Stimulated activated CD4-positive, alpha-beta T cell treated with anti-CD3 and anti-CD28 coated beads, Interleukin-4, amount 100 ng/mL, for 4 hours (primary cell): ENCODE data around the gene CDRT4.
"Not testable (repeated sequence)": the region's sequence is repeated elsewhere in the genome, so short reads cannot be mapped to it uniquely, and the experiment has no call there.

Experiments
- DNase-seq, 2 experiments: peaks; one replicate each; pipeline ENCODE4 v3.0.0-alpha.2; 2020

The CDRT4 gene

GRCh38 chr17:15454346-15454745 is 13.1 kb downstream of the CDRT4 start:
- no peak for DNase-seq

GRCh38 chr17:15453782-15454181 is 13.6 kb downstream of the CDRT4 start:
- no peak for DNase-seq

- no peak for DNase-seq
Measured at GRCh38 chr17:15453246-15453645, 14.2 kb downstream of the CDRT4 start.

DNA sequence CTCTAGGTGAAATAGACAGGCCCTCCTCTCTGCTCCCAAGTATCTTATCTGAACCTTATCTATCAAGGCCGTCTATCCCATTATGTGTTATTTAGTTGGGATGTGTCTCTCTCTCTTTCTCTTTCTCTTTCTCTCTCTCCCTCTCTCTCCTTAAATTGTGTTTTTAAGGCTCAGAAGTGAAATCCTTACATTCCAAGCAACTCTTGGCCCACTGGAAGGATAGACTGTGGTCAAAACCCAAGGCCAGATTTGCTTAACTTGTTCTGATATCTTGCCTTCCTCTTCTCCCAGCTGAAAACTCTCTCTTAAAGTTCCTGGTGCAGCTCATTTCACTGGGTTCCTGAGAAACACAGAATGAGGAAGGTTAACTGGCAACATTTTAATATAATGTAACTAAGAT is 14.7 kb downstream of the CDRT4 start:
- no peak for DNase-seq

GRCh38 chr17:15451680-15452079 is 15.7 kb downstream of the CDRT4 start:
- no peak for DNase-seq

- no peak for DNase-seq
Measured at GRCh38 chr17:15448580-15448956, 18.9 kb downstream of the CDRT4 start.

GRCh38 chr17:15447928-15448579 is 19.4 kb downstream of the CDRT4 start:
- DNase-seq = no peak

- DNase-seq = no peak
Measured at GRCh38 chr17:15446036-15446435, 21.4 kb downstream of the CDRT4 start.

DNA sequence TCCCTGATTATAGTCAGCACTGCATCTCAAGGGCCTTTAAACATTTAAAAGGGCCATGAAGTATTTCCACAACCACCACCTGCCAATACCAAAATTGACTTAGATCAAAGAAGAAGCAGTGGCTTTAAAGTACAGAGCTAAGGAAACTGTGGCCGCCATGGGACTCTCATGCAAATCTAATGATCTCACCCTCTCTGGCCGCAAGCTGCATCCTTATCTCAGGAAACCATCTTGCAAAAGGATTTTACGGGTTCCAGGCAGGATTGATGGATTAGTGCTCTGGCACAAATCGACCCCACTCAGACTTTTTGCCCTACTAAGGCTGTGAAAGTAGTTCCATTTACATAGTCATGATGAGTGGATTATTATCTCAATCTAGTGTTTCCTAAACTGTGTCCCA is 22.6 kb downstream of the CDRT4 start:
- DNase-seq = no peak

- DNase-seq = no peak
Measured at GRCh38 chr17:15442311-15443180, 24.9 kb downstream of the CDRT4 start.

DNA sequence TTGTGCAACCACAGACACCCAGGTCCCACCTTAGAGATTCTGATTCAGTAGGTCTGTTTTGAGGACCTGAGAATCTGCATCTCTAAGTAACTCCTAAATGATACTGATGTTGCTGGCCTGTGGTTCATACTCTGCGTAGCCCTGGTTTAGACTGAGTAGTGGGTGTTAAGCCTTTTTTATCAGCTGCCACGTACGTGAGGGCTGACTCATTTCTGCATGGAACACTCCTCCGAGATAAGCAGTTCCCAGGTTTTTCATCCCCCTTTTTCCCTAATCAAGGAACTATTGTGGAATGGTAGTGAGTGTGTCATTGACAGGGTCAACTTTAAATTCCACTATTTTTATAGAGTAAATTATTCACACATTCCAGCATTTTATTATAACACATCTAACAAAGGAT is 26.1 kb downstream of the CDRT4 start:
- DNase-seq = no peak

GRCh38 chr17:15440347-15440746 is 27.1 kb downstream of the CDRT4 start:
- no peak for DNase-seq

- DNase-seq = not testable (repeated sequence)
Measured at GRCh38 chr17:15439205-15439985, 28.0 kb downstream of the CDRT4 start.

- DNase-seq = no peak
Measured at GRCh38 chr17:15438491-15439105, 28.8 kb downstream of the CDRT4 start.

GRCh38 chr17:15437303-15437635 is 30.2 kb downstream of the CDRT4 start:
- DNase-seq = no peak

GRCh38 chr17:15436473-15437302 is 30.7 kb downstream of the CDRT4 start:
- no peak for DNase-seq

DNA sequence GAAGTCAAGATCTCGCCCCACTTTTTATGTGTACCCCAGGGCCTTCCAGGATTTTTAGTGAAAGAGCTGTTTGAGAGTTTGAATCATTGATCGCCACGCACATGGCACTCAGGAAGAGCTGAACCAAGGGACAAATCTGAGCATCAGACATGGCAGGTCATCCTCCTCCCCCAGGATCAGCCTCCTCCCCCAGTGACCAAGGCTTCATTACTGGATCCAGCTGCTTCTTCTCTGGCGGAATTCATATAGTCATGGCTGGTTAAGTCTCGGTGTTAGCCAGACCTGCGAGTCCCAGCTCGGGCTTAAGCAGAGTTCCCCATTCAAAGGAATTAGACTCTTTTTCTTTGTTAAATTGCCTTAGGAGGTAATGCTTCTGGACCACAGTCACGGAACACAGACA is 32.5 kb downstream of the CDRT4 start:
- DNase-seq = no peak

DNA sequence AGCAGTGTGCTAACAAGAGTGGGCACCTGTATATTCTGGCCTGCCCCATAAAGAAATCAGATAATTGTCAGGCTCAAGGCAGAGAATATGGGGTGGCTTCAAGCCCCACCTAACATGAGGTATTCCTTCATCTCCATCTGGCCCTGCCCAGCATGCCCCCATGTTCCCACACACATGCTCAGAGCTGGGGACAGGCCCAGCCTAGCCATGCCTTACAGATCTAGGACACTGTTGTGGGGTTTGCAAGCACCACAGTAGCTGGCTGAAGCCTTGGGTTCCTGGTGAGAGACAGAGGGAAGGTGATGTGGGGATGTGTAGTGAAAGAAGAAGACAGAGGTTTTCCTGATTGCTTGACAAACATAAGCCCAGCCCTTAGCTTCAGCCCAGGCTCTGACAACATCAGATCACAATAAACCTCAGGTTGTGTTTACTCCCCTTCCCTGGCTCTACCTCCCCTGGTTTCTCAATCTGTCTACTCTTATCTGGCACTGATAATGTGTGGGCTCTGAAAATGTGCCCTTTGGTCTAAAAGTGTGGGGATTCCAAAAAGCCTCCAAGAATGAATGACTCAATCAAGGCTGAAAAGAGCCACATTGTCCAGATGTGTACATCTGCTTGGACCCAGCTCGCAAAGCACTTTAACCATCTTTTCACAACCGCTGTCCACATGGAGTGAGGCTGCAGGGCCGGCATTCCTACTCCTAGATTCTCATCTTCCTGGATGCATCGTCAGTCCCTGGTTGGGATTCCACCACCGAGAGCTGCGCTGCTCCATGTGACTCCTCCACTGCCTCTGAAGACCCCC is 34.4 kb downstream of the CDRT4 start:
- DNase-seq = no peak

GRCh38 chr17:15431766-15432165 is 35.7 kb downstream of the CDRT4 start:
- DNase-seq = no peak

DNA sequence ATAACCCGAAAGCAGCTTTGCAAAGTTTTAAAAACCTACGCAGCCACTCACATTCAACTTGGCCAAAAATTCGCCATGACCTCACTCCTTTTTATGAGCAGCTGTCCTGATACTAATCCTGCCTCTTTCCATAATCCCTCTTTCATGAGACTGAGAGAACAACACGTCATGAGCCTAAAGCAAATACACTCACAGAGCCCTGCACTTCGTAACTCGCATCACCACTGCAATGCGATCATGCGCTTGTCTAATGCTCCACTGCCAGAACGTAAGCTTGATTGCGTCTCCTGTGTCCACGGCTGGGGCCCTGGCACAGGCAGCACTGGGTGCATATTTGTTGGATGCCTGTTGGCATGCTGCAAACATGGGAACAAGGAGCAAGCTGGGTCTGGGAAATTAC is 36.2 kb downstream of the CDRT4 start:
- no peak for DNase-seq

DNA sequence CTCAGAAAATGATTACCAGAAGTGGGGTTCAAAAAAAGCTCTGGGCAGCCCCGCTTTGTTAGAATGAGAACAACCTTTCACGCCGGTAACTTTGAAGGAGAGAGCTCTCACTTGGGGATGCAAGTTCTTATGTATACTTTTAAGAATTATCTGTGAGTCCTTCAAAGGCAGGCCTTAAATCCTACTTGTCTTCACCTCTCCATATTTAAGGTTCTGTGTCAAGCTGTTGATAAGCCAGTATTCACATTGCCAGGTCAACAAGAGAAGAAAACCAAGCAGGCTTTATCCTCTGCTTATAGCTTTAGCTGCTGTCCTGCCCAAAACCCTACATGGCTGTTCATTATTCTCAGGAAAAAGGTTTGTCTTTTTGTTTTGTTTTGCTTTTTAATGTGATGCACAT is 42.9 kb downstream of the CDRT4 start:
- no peak for DNase-seq
